SK-N-SH treated with all-trans-retinoic acid at 6 μM for 48 hours (cell line): ENCODE results near the gene DNAL4.

ENCODE experiments used
- ATAC-seq: fragments of 200-7000 bp; cut with Tn5 transposase; 3 replicates; pipeline ENCODE4 v1.9.1; 2020; ENCODE audit warnings: mild to moderate bottlenecking, moderate library complexity
- ARNTL ChIP-seq: fragments of 450-650 bp; formaldehyde crosslinking; IDR thresholded peaks from 2 replicates; pipeline ENCODE4 v1.5.0; 2020; ENCODE audit warnings: low read depth, mild to moderate bottlenecking, moderate library complexity, borderline replicate concordance
- BACH2 ChIP-seq: fragments of 250-450 bp; sonication (Bioruptor Pico); IDR thresholded peaks from 2 replicates; pipeline ENCODE4 v1.9.0; 2021; ENCODE audit warnings: mild to moderate bottlenecking, borderline replicate concordance
- CSDC2 ChIP-seq: fragments of 250-450 bp; sonication (Bioruptor Pico); IDR thresholded peaks from 2 replicates; pipeline ENCODE4 v1.5.0; 2020; ENCODE audit warnings: mild to moderate bottlenecking, moderate library complexity
- CSRNP3 ChIP-seq: fragments of 250-450 bp; sonication (Bioruptor Pico); IDR thresholded peaks from 2 replicates; pipeline ENCODE4 v1.5.1; 2021; ENCODE audit warnings: mild to moderate bottlenecking, moderate library complexity
- ESRRG ChIP-seq: fragments of 250-450 bp; sonication (Bioruptor Pico); IDR thresholded peaks from 2 replicates; pipeline ENCODE4 v1.6.1; 2021; ENCODE audit warnings: mild to moderate bottlenecking
- GLIS3 ChIP-seq: fragments of 250-450 bp; sonication (Bioruptor Pico); IDR thresholded peaks from 2 replicates; pipeline ENCODE4 v1.5.0; 2020; ENCODE audit warnings: mild to moderate bottlenecking, moderate library complexity
- ISL1 ChIP-seq: fragments of 250-450 bp; sonication (Bioruptor Pico); IDR thresholded peaks from 2 replicates; pipeline ENCODE4 v2.1.2; 2022; ENCODE audit warnings: mild to moderate bottlenecking, moderate library complexity
- OSR1 ChIP-seq: fragments of 250-450 bp; sonication (Bioruptor Pico); IDR thresholded peaks from 2 replicates; pipeline ENCODE4 v1.8.0; 2022; ENCODE audit warnings: moderate library complexity, mild to moderate bottlenecking, inconsistent platforms
- PATZ1 ChIP-seq: fragments of 250-450 bp; sonication (Bioruptor Pico); IDR thresholded peaks from 2 replicates; pipeline ENCODE4 v1.8.0; 2020; ENCODE audit warnings: mild to moderate bottlenecking, moderate library complexity, borderline replicate concordance
- POU6F1 ChIP-seq: fragments of 250-450 bp; sonication (Bioruptor Pico); IDR thresholded peaks from 2 replicates; pipeline ENCODE4 v1.8.0; 2021; ENCODE audit warnings: low read depth, mild to moderate bottlenecking, moderate library complexity, borderline replicate concordance
- PPARA ChIP-seq: fragments of 250-450 bp; sonication (Bioruptor Pico); IDR thresholded peaks from 2 replicates; pipeline ENCODE4 v1.5.0; 2020; ENCODE audit warnings: mild to moderate bottlenecking, borderline replicate concordance
- SNAI2 ChIP-seq: fragments of 250-450 bp; sonication (Bioruptor Pico); IDR thresholded peaks from 2 replicates; pipeline ENCODE4 v1.5.0; 2020; ENCODE audit warnings: mild to moderate bottlenecking, moderate library complexity
- TCF4 ChIP-seq: fragments of 250-450 bp; sonication (Bioruptor Pico); IDR thresholded peaks from 2 replicates; pipeline ENCODE4 v1.8.0; 2021; ENCODE audit warnings: mild to moderate bottlenecking, moderate library complexity, borderline replicate concordance
- TSHZ2 ChIP-seq: fragments of 250-450 bp; sonication (Bioruptor Pico); IDR thresholded peaks from 2 replicates; pipeline ENCODE4 v1.5.0; 2020; ENCODE audit warnings: mild to moderate bottlenecking, moderate library complexity
- ZC3H10 ChIP-seq: fragments of 250-450 bp; sonication (Bioruptor Pico); IDR thresholded peaks from 2 replicates; pipeline ENCODE4 v1.5.1; 2021; ENCODE audit warnings: mild to moderate bottlenecking, moderate library complexity
- ZFP3 ChIP-seq: fragments of 250-450 bp; sonication (Bioruptor Pico); IDR thresholded peaks from 2 replicates; pipeline ENCODE4 v1.5.0; 2020; ENCODE audit warnings: mild to moderate bottlenecking, moderate library complexity
- ZFP30 ChIP-seq: fragments of 450-650 bp; formaldehyde crosslinking; IDR thresholded peaks from 2 replicates; pipeline ENCODE4 v1.5.0; 2022; ENCODE audit warnings: mild to moderate bottlenecking, moderate library complexity
- ZNF565 ChIP-seq: fragments of 450-650 bp; formaldehyde crosslinking; conservative IDR thresholded peaks from 2 replicates; pipeline ENCODE4 v1.5.0; 2020; ENCODE audit warnings: low read depth, mild to moderate bottlenecking, moderate library complexity
- ZNF70 ChIP-seq: fragments of 450-650 bp; formaldehyde crosslinking; IDR thresholded peaks from 2 replicates; pipeline ENCODE4 v1.5.0; 2020; ENCODE audit warnings: mild to moderate bottlenecking, moderate library complexity

The DNAL4 gene

GRCh38 chr22:38829485-38829884, 35.5 kb upstream of the DNAL4 start:
- no peak for ATAC-seq
- TF ChIP-seq SNAI2 (CRISPR knock-in tag) (no peak), ISL1 (CRISPR knock-in tag) (no peak), BACH2 (CRISPR knock-in tag) (no peak), OSR1 (CRISPR knock-in tag) (no peak), ARNTL (CRISPR knock-in tag) (no peak), PATZ1 (no peak), POU6F1 (no peak), PPARA (no peak), TCF4 (CRISPR knock-in tag) (no peak), ESRRG (CRISPR knock-in tag) (no peak), TSHZ2 (CRISPR knock-in tag) (no peak), ZFP3 (no peak), ZC3H10 (no peak), CSRNP3 (no peak), ZNF70 (CRISPR knock-in tag) (no peak), CSDC2 (CRISPR knock-in tag) (no peak), ZNF565 (CRISPR knock-in tag) (no peak), ZFP30 (CRISPR knock-in tag) (no peak)

DNA sequence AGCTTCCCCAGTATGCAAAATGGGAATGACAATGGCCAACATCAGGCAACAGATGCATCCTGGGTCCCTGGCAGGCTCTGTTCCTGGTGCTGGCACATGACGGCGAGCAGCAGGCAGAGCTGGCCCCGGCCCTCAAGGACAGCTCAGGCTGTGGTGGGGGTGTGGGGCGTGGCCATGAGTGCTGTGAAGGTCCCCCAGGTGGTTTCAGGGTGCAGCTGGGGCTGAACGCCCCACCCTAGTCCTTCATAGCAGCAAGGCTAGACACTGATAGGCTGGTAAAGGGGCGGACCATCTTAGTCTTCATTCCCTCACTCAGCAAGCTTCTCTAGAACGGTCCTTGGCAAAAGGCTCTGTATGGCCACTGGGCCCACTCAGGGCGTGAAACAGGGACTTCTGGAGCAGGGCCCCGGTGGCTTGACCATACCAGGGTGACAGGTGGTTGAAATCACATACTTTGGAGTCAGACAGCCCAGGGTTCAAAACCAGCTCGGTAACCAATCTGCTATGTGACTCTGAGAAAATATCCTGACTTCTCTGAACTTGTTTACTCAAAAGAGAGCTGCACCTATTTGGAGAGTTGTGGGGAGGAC, 34.8 kb upstream of the DNAL4 start:
- ATAC-seq = no peak
- TF ChIP-seq ZFP3 = no peak
- no peak for TF ChIP-seq ZFP30 (CRISPR knock-in tag)
- no peak for TF ChIP-seq OSR1 (CRISPR knock-in tag)
- TF ChIP-seq CSRNP3 = no peak
- no peak for TF ChIP-seq BACH2 (CRISPR knock-in tag)
- no peak for TF ChIP-seq GLIS3 (CRISPR knock-in tag)
- no peak for TF ChIP-seq PATZ1
- TF ChIP-seq ARNTL (CRISPR knock-in tag) = no peak
- no peak for TF ChIP-seq ZC3H10
- TF ChIP-seq SNAI2 (CRISPR knock-in tag) = no peak
- TF ChIP-seq ESRRG (CRISPR knock-in tag) = no peak
- TF ChIP-seq PPARA = no peak
- no peak for TF ChIP-seq ZNF70 (CRISPR knock-in tag)
- TF ChIP-seq TCF4 (CRISPR knock-in tag) = no peak
- TF ChIP-seq TSHZ2 (CRISPR knock-in tag) = no peak
